H1 (cell line): ENCODE data around the gene COMMD2. TPM values are rescaled to one million over a fixed set of nuclear protein-coding genes. Genes with fewer than 3 reads are reported as not detected.

Source experiments
- BCL11A ChIP-seq, 2 experiments: IDR thresholded peaks; one replicate each; pipeline ENCODE4 v1.6.1; 2011; ENCODE audit warnings: low read depth in 2 of 2, low read length in 2 of 2, mild to moderate bottlenecking in 2 of 2
- BRCA1 ChIP-seq: IDR thresholded peaks from 2 replicates; pipeline ENCODE4 v1.6.1; 2012; ENCODE audit warnings: low read depth, low read length, improper control_type of control experiment
- CHD1 ChIP-seq: IDR thresholded peaks from 2 replicates; pipeline ENCODE4 v1.6.1; 2012; ENCODE audit warnings: low read depth, low read length, improper control_type of control experiment
- TCF12 ChIP-seq: IDR thresholded peaks from 2 replicates; pipeline ENCODE4 v1.6.1; 2011; ENCODE audit warnings: low read depth, mild to moderate bottlenecking, low read length
- polyA plus RNA-seq, 7 experiments: library from polyadenylated mRNA; depleted of rRNA in 3 of 7; stranded (reverse) in 5 of 7; unstranded in 2 of 7; fragments of >200 nt in 5 of 7; fragments of 200-250 nt in 2 of 7; gene quantifications; 1 replicate in 5 of 7; 2 replicates in 1 of 7; 4 replicates in 1 of 7; pipeline versions ENCODE4 v1.2.1 to v1.2.3, GENCODE V29; 2011 to 2013; ENCODE audit warnings: missing spikeins in 2 of 7, mixed read lengths in 2 of 7
- total RNA-seq: library from RNA; stranded (reverse); fragmentation: NEBNext Ultra II Directional; extraction: Animal tissue kit (Norgen Biotek cat#: 25700); gene quantifications from 2 replicates; pipeline ENCODE4 v1.2.1, GENCODE V29; 2021
- TF ChIP-seq, protein P1 (sequence below), 3 experiments: IDR thresholded peaks; 1 replicate in 2 of 3; 2 replicates in 1 of 3; pipeline versions ENCODE4 v1.5.1 to v1.6.1; 2011; ENCODE audit warnings: low read length in 3 of 3, mild to moderate bottlenecking in 3 of 3, inconsistent platforms in 2 of 3, low read depth in 1 of 3, moderate library complexity in 1 of 3; ENCODE audit not compliant: insufficient read depth in 1 of 3; ENCODE audit errors: control extremely low read depth in 1 of 3

COMMD2 gene
- total and polyA plus RNA-seq, 2 of the 8 experiments (the other 6 are each of a cell fraction or from before 2014, with no cell fraction given) = 20.2 to 57.2 TPM

DNA sequence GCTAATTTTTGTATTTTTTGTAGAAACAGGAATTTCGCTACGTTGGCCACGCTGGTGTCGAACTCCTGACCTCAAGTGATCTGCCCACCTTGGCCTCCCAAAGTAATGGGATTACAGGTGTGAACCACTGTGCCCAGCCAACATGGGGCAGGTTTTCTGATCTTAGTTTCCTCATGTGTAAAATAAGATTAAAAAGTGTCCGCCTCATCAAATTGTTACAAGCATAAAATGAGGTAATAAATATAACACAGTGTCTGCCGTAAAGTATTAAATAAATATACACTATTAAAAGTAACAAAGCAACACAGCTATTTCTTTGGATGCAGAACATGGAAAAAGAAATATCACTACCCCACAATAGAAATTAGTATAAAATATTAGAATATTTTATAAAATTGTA lies 16.4 kb upstream of the COMMD2 start (continued):
- no peak for TF ChIP-seq CHD1
- TF ChIP-seq TCF12 = no peak
- TF ChIP-seq BCL11A (IDR thresholded peaks at IDR 0.05; ENCODE audit: low read depth in 2 of 2, low read length in 2 of 2) = no peak
- TF ChIP-seq, protein P1, sequence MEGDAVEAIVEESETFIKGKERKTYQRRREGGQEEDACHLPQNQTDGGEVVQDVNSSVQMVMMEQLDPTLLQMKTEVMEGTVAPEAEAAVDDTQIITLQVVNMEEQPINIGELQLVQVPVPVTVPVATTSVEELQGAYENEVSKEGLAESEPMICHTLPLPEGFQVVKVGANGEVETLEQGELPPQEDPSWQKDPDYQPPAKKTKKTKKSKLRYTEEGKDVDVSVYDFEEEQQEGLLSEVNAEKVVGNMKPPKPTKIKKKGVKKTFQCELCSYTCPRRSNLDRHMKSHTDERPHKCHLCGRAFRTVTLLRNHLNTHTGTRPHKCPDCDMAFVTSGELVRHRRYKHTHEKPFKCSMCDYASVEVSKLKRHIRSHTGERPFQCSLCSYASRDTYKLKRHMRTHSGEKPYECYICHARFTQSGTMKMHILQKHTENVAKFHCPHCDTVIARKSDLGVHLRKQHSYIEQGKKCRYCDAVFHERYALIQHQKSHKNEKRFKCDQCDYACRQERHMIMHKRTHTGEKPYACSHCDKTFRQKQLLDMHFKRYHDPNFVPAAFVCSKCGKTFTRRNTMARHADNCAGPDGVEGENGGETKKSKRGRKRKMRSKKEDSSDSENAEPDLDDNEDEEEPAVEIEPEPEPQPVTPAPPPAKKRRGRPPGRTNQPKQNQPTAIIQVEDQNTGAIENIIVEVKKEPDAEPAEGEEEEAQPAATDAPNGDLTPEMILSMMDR (IDR thresholded peaks at IDR 0.05; ENCODE audit: control extremely low read depth in 1 of 3, insufficient read depth in 1 of 3, low read depth in 1 of 3, low read length in 3 of 3) = no peak
- TF ChIP-seq BRCA1 = no peak
- TF ChIP-seq, all 59 proteins: peak for 0
